Activated effector memory CD4-positive, alpha-beta T cell treated with anti-CD3 and anti-CD28 coated beads, Interleukin-2, amount 50 U/mL, for 16 hours (primary cell): Measurements from ENCODE around the gene KCNIP2.

Experiments used
- DNase-seq: peaks from one replicate; pipeline ENCODE4 v3.0.0-alpha.2; 2020

The KCNIP2 gene

GRCh38 chr10:101843032-101844021, at the start of gene KCNIP2:
Gene KCNIP2, minus strand, starts transcription at chr10:101843800. Its CDS starts 232 bp downstream, at chr10:101843568.
- DNase-seq = peak; percentile 85

DNA sequence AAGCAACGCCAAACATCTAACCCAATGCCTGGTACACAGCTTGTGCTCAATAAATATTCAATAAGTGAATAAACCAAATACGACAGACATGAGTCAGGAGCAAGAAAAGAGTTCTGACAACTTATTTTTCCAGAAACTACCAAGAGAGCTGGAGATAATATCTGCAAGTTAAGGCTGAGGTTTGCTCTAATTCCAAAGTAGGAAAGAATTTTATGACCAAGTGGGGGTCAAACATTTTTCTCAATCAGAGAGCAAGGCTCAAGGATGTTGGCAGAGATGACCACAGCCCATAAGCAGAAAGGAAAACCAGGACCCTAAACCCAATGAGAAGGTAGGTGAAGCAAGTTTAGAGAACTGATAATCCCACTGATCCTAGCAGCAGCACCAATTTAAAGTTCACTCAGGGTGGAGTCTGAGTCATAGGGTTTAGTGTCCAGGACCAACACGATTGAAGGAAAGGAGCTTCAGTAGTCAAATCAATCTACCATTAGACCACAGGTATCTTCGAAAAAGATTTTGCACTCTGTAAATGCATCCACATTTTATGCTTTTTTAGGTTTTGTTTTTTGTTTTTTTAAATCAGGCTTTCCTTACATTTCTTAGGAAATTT, 49.3 kb upstream of the KCNIP2 start:
- no peak for DNase-seq

DNA sequence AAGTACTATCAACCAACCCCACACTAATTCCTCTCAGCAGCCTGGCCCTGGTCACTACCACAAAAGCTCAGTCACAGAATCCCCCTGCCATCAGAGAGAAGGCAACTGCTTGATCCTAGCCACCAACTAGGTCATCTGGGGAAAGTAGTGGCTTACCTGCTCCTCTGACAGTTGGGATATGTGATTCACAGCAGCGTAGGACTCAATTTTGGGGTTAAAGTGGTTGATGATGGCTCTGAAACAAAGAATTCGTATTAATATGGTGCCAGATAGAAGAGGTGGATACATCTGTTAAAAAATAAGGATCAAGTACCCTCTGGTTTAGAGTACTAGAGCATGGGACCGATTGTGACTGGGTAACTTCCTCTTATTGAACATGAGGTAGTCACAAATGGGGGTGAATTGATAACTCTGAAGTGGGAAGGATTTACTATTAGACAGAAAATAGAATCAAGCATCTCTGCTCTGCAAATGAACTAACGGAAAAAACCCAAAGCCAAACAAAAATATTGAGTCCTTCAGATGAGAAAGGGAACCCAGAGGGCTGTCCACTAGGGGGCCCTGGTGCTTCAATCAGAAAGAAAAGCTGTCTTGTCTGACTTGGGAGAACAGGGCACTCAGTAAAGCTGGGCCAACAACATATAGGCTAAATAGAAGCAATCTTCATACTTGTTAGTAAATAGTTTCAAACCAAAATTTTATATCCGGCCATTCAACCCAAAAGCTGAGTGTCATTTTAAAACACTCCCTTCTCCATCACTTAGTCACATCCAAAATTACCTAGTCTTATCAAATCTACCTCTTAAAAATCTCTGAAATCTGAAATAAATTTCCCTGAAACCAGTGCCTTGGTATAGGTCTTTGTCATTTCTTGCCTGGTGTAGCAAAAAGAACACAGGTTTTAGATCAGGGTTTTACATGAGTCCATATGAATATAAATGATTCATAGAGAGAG, 45.9 kb upstream of the KCNIP2 start:
- peak; percentile 87 for DNase-seq

- no peak for DNase-seq
Observed at GRCh38 chr10:101888251-101888949, 44.8 kb upstream of the KCNIP2 start.

DNA sequence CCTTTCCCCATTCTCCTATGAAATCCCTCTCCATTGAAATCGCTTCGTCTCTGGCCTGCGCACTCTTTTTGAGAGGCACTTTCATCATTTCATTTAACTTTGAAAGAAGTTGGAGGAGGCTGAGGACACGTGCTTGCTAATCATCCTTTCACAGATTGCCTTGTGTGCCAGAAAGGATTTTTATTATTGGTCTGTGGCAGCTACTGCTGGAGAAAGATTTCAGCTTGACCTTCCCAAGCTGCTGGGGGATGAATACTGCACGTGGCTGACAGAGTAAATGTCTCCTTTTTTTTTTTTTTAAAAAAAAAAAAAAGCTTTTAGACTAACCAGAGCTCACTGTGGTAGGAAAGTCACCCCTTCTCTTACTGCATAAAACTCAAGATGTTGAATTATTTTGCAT, 44.2 kb upstream of the KCNIP2 start:
- DNase-seq = no peak

GRCh38 chr10:101886521-101887312, 43.1 kb upstream of the KCNIP2 start:
- DNase-seq = no peak

DNA sequence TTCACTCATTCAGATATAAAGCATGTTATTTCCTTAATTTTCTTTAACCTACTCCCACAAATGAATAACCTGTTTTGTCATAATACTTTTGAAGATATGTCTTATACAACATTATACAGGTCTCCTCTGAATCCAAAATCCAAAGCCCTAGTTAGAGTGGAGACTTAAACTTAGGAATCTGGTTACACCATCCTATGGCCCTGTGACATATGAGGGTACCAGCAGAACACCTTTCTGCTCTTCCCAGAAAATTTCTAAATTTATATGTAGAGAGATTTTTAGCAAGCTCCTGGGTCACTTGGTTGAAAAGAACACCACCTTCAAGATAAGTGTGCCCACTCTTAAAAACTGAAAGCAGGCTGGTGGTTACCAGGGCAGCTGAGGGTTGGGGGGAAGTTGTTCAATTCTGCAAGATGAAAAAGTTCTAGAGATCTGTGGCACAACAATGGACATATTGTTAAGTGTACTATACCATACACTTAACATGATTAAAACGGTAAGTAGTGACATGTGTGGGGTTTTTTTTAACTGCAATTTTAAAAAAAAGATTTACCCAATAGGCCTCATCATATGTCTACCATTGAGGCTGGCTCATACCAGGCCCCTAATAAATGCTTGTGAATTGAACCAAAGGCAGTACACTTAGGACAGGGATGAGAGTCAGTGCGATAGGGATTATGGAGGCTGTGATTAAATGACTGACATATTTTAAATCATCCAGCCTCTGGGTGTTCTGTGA, 37.6 kb upstream of the KCNIP2 start:
- DNase-seq = no peak

GRCh38 chr10:101880232-101880573, 36.6 kb upstream of the KCNIP2 start:
- DNase-seq = no peak

DNA sequence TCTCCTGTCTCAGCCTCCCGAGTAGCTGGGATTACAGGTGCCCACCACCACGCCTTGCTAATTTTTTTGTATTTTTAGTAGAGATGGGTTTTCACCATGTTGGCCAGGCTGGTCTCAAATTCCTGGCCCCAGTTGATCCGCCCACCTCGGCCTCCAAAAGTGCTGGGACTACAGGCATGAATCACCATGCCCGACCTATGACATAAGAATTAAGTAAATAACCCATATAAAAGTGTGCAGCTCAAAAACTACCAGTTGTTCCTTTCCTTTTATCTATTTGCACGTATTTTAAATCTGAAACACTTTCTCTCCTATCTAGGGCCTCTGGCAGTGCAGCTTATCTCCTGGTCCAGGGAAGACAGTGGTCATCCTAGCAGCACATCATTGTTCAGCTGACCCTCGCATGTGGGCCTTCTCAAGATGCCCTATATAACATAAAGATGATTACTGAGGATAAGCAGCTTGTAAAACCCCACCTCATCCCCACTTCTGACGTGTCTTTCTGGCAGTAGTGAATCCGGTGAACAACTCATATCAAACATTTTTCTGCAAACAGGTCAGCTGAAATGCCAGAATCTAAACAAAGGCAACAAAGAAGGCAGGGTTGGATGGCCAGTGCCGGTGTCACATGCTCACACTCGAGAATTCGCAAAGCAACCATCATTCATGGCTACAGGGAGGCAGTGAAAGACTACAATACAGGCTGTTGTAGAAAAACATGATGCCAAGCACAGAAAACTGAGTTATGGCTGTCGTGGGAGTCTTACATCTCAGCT, 36.0 kb upstream of the KCNIP2 start:
- no peak for DNase-seq

DNA sequence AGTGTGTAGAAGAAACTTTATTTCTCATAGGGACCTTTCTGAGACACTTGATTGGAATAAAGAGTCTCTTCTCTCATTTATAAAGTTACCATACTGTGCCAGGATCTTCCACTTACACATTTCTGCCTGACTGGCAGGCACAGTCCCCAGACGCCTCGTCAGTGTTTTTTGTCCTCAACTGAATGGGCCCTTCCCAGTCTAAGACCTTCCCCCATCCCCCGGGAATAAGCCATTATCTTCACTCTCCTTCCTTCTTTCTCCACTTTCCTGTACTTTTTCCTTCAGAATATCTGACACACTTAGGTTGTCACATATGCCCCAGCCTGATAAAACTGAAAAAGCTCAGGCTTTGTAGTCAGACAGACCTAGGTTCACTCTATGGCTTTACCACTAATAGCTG, 35.3 kb upstream of the KCNIP2 start:
- no peak for DNase-seq

- DNase-seq = no peak
Observed at GRCh38 chr10:101875068-101875688, 31.6 kb upstream of the KCNIP2 start.

DNA sequence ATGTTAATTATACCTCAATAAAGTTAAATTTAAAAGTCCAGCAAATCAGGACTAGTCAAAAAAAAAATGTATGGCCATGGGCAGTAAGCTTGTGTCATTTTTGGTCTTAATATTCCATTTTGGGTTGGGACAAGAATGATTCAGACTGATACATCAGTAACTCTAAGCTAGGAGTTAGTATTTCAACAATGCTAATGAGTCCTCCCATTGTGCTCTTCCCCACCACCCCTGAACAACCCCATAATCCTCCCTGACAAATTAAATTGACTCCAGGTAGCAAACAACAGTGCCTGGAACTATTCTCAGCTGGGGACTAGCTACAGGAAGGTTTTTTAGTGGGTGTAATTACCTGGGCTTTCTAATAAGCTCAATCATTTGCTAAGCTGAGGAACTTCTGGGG, 30.7 kb upstream of the KCNIP2 start:
- no peak for DNase-seq

- no peak for DNase-seq
Observed at GRCh38 chr10:101867931-101868330, 24.3 kb upstream of the KCNIP2 start.

- DNase-seq = no peak
Observed at GRCh38 chr10:101859530-101859929, 15.9 kb upstream of the KCNIP2 start.

DNA sequence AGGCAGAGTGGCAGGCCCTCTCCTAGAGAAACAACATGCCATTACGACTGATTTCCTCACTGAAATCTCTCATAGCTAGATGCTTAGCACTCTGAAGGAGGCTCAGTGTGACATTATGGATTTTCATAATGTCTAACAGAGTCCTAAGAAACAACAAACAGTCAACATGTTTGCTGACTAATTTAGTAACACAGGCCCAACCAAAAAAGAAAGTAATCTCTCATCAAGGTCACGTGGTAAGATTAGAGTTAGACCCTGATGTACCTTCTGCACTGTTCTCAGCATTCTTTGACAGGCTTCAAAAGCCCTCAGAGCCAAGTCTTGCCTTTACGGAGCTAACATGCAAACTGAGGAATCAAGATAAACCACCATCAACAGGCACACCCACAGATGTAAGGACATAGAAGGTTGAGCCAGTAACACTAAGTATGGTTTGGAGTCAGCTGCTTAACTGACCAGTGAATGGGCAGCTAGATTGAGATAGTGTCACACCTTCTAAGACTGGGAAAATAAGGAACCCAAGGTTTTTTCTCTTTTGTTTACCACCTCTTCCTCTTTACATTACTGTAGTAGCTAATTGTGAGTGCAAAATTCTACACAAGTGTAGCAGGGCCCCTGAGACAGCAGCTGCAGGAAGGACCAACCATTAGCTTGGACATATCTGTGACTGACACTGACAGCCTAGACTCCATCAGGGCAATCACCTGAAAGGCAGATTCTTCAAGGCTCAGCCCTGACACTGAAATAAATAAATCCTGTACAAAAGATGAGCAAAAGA, 15.3 kb upstream of the KCNIP2 start:
- DNase-seq = no peak

DNA sequence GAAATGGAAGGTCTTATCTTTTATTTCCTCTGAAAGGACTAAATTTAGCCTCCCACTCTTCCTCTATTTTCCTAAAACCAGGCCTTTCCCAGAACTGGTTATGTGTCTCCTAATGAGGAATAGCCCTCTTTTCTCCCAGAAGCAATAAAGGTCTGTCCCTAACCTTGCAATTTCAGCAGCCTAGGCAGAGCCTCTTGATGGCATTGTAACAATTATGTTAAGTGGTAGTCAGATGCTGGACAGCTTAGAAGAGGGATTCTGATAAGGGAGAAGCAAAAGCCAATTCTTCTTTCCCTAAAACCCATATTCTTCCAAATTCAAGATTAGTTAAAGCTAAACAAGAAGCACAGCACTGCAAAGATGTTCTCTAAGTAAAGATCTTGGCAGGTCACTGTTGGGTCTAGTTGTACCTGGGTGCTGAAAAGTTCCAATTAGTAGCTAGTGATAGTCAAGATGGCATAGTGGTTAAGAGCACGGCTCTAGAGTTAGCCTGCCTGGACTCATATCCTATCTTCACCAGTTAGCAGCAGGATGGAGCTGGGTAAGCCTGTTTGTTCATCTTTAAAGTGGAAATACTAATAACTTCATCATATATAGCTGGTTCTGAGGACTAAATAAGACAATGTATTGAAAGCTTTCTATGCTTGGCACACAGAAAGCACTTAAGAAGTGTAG, 14.3 kb upstream of the KCNIP2 start:
- no peak for DNase-seq

GRCh38 chr10:101856626-101857025, 13.0 kb upstream of the KCNIP2 start:
- DNase-seq = no peak
